Right ventricle myocardium inferior (tissue), 1 donor: Measurements from ENCODE around the gene C4BPB. TPM values are rescaled to one million over a fixed set of nuclear protein-coding genes. Genes with fewer than 3 reads are reported as not detected.

Experiments
- ATAC-seq: fragments of 200-7000 bp; cut with Tn5 transposase; one replicate; pipeline ENCODE4 v1.9.1; 2020; ENCODE audit warnings: mild to moderate bottlenecking, moderate library complexity
- DNase-seq: peaks from one replicate; pipeline ENCODE4 v3.0.0; 2021; ENCODE audit errors: missing footprints
- intact Hi-C: fragments of 100-400 bp; cut with DNase I; formaldehyde crosslinking; loops from one replicate; pipeline ENCODE4 v1.11.0; 2022
- total RNA-seq: library from RNA; stranded (reverse); fragmentation: NEBNext Ultra II Directional; extraction: Animal tissue kit (Norgen Biotek cat#: 25700); gene quantifications from one replicate; pipeline ENCODE4 v1.2.1, GENCODE V29; 2021
- donor health status: DM: no; HTN: yes; CAD: no; lungs with severe emphysema.

Gene C4BPB
- total RNA-seq, 1 donor from 2014 or later: not detected

DNA sequence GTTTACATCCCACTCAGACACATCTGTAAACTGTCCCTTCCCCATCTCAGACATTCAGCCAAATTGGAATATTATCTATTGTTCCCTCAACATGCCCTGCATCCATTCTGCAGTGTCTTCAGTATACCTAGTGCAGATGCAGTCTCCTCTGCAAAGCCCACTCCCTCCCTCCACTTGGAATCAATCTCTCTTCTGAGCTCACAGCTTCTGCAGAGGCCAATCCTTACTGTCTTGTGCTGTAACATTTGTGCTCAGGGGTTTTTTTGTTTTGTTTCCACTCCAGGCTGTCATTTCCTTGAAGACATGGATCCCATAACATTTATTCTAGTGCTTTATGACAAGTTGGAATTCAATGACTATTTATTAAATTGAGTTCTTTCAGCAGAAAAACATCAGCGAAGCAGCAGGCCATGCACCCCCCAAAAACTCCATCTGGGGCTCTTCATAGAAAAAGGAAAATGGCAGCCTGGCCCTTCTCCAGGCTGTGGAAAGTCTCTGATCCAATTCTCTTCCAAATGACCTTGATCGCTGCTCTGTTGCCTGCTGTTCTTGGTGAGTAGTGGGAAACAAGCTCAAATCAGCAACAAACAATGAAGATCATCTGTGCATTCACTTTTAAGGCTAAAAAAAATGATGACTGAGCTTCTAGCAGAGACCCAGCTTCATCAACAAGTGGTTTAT lies 24.1 kb downstream of the C4BPB start:
- ATAC-seq (no peak), DNase-seq (no peak)
- intact Hi-C loops: no loop called here

DNA sequence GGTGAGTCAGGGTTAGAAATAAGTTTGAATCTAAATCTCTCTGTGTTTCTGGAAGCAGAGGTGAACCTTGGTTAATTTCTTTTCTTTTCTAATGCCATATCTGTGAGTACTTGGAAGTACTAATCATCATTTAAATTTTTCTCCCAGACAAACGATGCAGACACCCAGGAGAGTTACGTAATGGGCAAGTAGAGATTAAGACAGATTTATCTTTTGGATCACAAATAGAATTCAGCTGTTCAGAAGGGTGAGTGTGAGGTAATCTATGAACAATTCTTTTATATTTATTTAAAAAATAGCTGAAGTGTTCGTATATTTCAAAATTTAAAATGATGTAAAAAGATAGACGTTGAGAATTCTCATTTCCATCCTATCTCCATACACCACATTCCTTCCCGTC lies 26.6 kb downstream of the C4BPB start:
- ATAC-seq (no peak), DNase-seq (no peak)
- intact Hi-C loops: no loop called here

DNA sequence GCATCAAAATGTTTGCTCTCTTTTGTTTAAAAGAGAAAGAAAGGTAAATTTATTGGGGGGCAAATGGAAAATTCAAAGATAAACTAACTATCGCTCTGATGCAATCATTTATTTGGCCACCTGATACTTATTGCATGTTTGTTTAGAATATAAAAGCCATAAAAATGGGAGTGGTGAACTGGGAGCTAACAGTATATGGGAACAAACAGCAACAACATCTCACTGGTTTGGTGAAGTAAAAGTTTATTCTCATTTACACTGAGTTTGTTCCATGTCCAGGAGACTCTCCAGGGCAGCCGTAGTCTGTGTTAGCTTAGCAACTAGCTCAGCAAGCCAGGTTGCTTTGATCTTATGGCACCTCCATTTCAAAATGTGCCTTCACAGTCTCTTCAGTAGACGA lies 35.7 kb downstream of the C4BPB start:
- no peak for DNase-seq
- ATAC-seq: no peak
- intact Hi-C loops: no loop called here

DNA sequence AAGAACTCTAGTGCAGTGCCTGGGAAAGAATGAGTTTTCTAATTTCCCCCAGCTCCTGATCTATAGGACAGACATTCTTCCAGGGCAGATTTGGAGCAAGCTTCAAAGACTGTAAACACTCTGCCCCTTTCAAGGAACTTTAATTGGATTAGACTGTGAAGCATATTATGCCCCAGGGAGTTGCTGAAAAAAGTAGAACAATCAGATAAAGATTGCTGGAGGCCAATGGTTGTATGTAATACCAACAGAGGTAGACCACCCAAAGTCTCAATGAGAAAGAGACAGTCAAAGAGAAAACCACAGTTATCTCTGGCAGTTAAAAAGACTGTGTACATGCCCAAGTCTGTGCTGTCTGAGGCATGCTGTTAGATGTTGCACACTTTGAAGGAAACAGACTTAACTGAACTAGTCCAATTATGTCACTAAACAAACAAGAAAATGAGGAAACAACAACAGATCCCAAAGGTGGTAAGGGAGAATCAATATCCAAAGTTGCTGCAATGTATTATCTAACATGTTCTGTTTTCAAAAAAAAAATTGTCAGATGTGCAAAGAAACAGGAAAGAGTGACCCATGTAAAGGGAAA lies 39.8 kb downstream of the C4BPB start:
- ATAC-seq (no peak), DNase-seq (no peak)
- intact Hi-C loops: no loop called here

DNA sequence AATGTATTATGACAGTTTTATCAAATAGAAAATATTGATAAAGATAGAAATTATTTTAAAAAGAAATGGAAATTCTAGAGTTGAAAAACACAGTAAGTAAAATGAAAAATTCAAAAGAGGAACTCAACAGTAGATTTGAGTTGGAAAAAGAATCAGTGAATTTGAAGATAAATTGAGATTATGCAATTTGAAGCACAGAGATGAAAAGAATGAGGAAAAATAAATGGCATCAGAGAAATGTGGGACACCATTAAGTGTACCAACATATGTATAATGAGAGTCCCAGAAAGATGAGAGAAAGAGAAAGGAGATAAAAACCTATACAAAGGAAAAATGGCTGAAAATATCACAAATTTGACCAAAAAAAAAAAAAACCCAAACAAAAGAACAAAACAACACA lies 40.4 kb downstream of the C4BPB start:
- intact Hi-C loops: no loop called here
- ATAC-seq: no peak
- DNase-seq: no peak

DNA sequence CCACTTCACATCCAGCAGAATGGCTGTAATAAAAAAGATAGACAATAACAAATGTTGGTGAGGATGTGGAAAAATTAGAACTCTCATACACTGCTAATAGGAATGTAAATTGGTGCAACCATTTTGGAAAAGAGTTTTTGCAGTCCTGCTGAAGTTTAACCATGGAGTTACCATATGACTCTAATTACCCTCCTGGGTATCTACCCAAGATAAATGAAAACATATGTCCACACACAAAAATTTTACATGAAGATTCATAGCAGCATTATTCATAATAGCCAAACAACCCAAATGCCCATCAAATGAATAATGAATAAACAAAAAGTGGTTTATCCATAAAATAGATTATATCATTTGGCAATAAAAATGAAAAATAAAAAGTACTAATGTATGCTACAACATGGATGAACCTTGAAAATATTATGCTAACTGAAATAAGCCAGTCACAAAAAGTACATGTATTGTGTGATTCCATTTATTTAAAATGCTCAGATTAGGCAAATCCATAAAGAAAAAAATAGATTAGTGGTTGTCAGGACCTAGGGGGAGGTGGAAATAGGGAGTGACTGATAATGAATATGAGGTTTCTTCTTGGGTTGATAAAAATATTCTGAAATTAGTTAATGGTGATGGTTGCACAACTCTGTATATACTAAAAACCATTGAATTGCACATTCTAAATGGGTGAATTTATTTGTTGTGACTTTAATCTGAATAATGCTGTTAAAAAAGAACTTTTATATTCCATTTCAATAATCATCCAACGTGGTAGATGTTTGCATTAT lies 41.8 kb downstream of the C4BPB start:
- DNase-seq (no peak), ATAC-seq (no peak)
- intact Hi-C loops: no loop called here

DNA sequence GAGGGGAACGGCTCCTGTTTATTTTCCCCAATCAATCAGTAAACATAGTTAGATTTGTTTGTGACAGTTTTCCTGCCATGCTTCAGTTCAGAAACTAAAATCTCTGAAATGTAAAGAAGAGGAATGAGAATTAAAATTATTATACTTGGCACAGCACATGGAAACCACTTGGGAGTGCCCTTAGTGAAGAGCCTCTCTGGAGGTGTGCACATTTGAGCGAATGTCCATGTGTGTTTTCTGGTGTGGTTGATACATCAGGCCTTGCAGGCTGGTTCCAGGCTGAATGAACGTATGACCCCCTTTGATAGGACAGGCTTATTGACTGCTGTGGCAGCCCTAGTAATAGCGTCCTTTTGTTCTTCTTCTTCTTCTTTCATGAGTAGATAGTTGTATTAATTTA lies 42.5 kb downstream of the C4BPB start:
- intact Hi-C loops: no loop called here
- DNase-seq: no peak
- no peak for ATAC-seq

DNA sequence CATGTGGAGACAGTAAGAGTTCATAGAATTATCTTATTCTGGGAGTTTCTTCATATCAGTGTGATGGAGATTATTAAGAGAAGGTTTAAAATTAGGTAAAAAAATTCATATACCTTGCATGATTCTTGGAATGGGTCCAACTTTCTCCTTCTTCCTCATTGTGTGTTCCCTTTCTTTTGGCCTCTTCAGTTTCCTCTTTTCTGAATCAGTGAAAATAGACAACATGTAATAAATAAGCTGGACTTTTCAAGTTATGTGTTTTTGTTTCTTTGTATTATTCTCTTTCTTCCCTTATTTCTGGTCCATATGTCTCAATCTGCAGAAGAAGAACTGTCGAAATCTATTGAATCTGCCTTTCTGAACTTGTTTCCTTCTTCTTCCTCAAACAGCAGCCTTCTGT lies 45.9 kb downstream of the C4BPB start:
- intact Hi-C loops: no loop called here
- DNase-seq (no peak), ATAC-seq (no peak)

DNA sequence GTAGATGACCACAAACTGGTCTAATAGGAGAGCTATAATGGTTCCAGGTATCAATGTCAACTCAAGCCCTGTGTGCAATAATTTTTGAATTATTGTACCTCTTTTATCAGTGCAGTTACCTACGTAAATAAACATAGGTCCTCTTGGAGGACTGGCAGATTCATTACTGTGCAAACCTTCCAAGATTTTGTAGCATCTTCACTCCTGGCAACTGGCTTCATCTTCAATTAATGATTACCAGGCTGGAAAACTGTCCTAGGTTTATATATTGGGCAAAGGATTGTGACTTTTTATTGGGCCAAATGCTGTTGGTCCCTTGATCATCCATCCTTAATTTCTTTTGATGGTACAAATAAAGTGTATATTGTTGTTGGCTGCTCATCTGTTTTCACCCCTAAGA lies 51.0 kb downstream of the C4BPB start:
- DNase-seq (no peak), ATAC-seq (no peak)
- intact Hi-C loops: no loop called here

DNA sequence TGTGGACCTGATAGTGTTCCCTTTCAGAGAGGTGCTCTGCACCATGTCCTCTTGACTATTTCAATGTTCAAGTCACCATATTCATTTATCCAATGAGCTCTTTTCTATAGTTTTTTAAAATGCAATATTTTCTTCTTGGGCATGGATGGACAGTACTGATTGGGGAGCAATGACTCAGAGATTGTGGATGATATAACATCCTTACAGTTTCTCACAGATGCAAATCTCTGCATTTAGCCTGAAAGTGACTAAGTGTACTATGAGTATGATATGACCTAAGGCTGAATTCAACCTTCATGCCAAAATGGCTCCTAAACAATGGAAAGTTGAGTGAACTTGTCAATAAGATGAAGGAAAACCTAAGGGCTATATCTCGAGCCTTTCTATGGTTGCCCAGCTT lies 51.9 kb downstream of the C4BPB start:
- ATAC-seq: no peak
- no peak for DNase-seq
- intact Hi-C loops: no loop called here

DNA sequence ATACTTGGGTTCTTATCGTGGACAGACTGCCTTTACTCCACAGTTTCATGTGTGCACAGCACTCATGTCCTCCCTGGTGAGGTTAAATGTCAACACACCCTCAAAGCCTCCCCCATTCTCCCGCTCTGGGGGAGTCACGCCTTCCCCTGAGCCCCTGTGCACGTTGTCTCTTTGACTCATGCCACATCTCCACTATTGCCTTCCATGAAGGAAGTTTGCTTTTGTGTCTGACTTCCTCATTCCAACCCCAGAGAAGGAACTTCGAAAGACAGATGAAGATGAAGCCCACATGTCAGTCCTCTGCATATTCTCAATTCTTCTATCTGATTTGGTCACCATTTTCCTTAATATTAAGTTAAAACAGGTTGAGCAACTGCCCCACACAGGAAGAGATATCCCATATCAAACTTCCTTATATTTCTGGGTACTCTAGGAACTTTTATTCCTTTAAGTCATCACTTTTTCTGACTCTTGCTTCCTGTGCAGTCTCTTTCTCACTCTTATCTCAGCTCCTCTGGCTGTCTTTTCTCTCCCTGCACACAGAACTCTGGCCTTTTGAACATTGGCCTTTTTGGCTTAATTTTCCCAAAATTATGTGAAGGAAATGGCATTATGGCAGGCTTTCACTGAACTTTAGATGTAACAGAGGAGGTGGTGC lies 56.9 kb downstream of the C4BPB start:
- no peak for DNase-seq
- intact Hi-C loops: no loop called here
- no peak for ATAC-seq

Other genes with a start within 250 kb of the C4BPB start
- gene IL20, start 223.2 kb upstream of the C4BPB start, total RNA-seq: not detected
- gene IL24, start 191.4 kb upstream of the C4BPB start, total RNA-seq: not detected
- 6.3 TPM for gene FCMR, start 166.9 kb upstream of the C4BPB start, total RNA-seq
- not detected for gene PIGR, start 142.4 kb upstream of the C4BPB start, total RNA-seq
- gene FCAMR, start 118.4 kb upstream of the C4BPB start, total RNA-seq: not detected
- 1.2 TPM for gene C1orf116, start 56.1 kb upstream of the C4BPB start, total RNA-seq
- 5.2 TPM for gene YOD1, start 37.7 kb upstream of the C4BPB start, total RNA-seq
- 68.2 TPM for gene PFKFB2, start 35.6 kb upstream of the C4BPB start, total RNA-seq
- not detected for gene C4BPA, start 15.4 kb downstream of the C4BPB start, total RNA-seq
- 68.9 TPM for gene CD55, start 232.8 kb downstream of the C4BPB start, total RNA-seq